GM13977 (cell line): ENCODE measurements around the gene CYP11A1.

Experiments used
- DNase-seq: peaks from one replicate; pipeline ENCODE4 v3.0.0; 2012; ENCODE audit warnings: low spot score
- CTCF ChIP-seq: IDR thresholded peaks from 2 replicates; pipeline ENCODE4 v1.5.1; 2012; ENCODE audit warnings: mild to moderate bottlenecking, control low read depth; ENCODE audit not compliant: insufficient read depth; ENCODE audit errors: extremely low read depth, missing control alignments
- in situ Hi-C: fragments of 300-500 bp; cut with MboI; formaldehyde crosslinking; loops from one replicate; pipeline ENCODE4 v1.12.0; 2022; ENCODE audit warnings: low sequenced_read_pairs, low pct_unique_long_range_greater_than_20kb, mixed read lengths, inconsistent platforms; ENCODE audit not compliant: unreplicated experiment

CYP11A1 gene

GRCh38 chr15:74387621-74388362 is 20.3 kb upstream of the CYP11A1 start:
- DNase-seq: no peak
- TF ChIP-seq CTCF: no peak
- in situ Hi-C loops: no loop called here

- DNase-seq: no peak
- TF ChIP-seq CTCF: no peak
- in situ Hi-C loops: no loop called here
Measured at GRCh38 chr15:74387141-74387541, 19.7 kb upstream of the CYP11A1 start.

- in situ Hi-C loops: no loop called here
- TF ChIP-seq CTCF: no peak
- DNase-seq: no peak
Measured at GRCh38 chr15:74386496-74387140, 19.2 kb upstream of the CYP11A1 start.

- no peak for DNase-seq
- TF ChIP-seq CTCF: no peak
- in situ Hi-C loops: no loop called here
Measured at GRCh38 chr15:74385733-74386132, 18.3 kb upstream of the CYP11A1 start.

GRCh38 chr15:74384881-74385643 is 17.6 kb upstream of the CYP11A1 start:
- DNase-seq: peak; percentile 88
- TF ChIP-seq CTCF: no peak
- in situ Hi-C loops: no loop called here

- no peak for DNase-seq
- in situ Hi-C loops: no loop called here
- no peak for TF ChIP-seq CTCF
Measured at GRCh38 chr15:74384566-74384880, 17.1 kb upstream of the CYP11A1 start.
